Neuron (in vitro differentiated cells): Measurements from ENCODE around the gene PACS1.

Experiments used
- H2AFZ ChIP-seq: one replicate; pipeline ENCODE4 v1.6.1; 2013; ENCODE audit warnings: low read depth, mild to moderate bottlenecking, inconsistent platforms, low read length, moderate library complexity
- H3K27me3 ChIP-seq: one replicate; pipeline ENCODE4 v1.6.1; 2013; ENCODE audit warnings: low read length; ENCODE audit not compliant: insufficient read depth
- H3K36me3 ChIP-seq: one replicate; pipeline ENCODE4 v1.6.1; 2013; ENCODE audit warnings: low read length; ENCODE audit not compliant: insufficient read depth
- H3K4me1 ChIP-seq: one replicate; pipeline ENCODE4 v1.6.1; 2013; ENCODE audit warnings: low read length; ENCODE audit not compliant: insufficient read depth
- H3K4me3 ChIP-seq: 2 replicates; pipeline ENCODE4 v1.5.1; 2013; ENCODE audit warnings: mild to moderate bottlenecking, low read length, moderate library complexity
- H3K9me3 ChIP-seq: one replicate; pipeline ENCODE4 v1.6.1; 2013; ENCODE audit warnings: low read length

PACS1 gene

GRCh38 chr11:66285250-66285947 is 215.3 kb downstream of the PACS1 start:
- no peak overlapping the region for H3K4me3 ChIP-seq
- H3K36me3 ChIP-seq = peaks cover 22% of the 10 kb centered on the region
- no peak overlapping the region for H2AFZ ChIP-seq
- H3K9me3 ChIP-seq = no peaks in the 10 kb centered on the region
- peaks cover 3% of the 10 kb centered on the region for H3K27me3 ChIP-seq
- peaks cover 49% of the 10 kb centered on the region for H3K4me1 ChIP-seq

- Histone ChIP-seq H3K27me3 (peaks cover 15% of the 10 kb centered on the region), H3K4me3 (no peak overlapping the region), H3K9me3 (no peaks in the 10 kb centered on the region), H3K36me3 (peaks cover 19% of the 10 kb centered on the region), H2AFZ (no peak overlapping the region), H3K4me1 (peaks cover 36% of the 10 kb centered on the region)
Observed at GRCh38 chr11:66286699-66287098, 216.6 kb downstream of the PACS1 start.

- H3K4me1 ChIP-seq = peaks cover 35% of the 10 kb centered on the region
- H3K9me3 ChIP-seq = no peaks in the 10 kb centered on the region
- H3K36me3 ChIP-seq = peaks cover 19% of the 10 kb centered on the region
- H3K4me3 ChIP-seq = peak overlapping the region; percentile 57
- no peak overlapping the region for H2AFZ ChIP-seq
- peaks cover 21% of the 10 kb centered on the region for H3K27me3 ChIP-seq
Observed at GRCh38 chr11:66287211-66287888, 217.3 kb downstream of the PACS1 start.

GRCh38 chr11:66287889-66288670 is 218.0 kb downstream of the PACS1 start:
- Histone ChIP-seq H3K27me3 (peaks cover 28% of the 10 kb centered on the region), H3K36me3 (peaks cover 17% of the 10 kb centered on the region), H3K4me1 (peaks cover 32% of the 10 kb centered on the region), H3K4me3 (peak overlapping the region; percentile 57), H2AFZ (peak overlapping the region; percentile 3), H3K9me3 (no peaks in the 10 kb centered on the region)

- Histone ChIP-seq H3K27me3 (peaks cover 37% of the 10 kb centered on the region), H3K9me3 (no peaks in the 10 kb centered on the region), H3K4me3 (peak within 1 kb of the TSS; percentile 57), H3K36me3 (peaks cover 14% of the 10 kb centered on the region), H2AFZ (peak within 1 kb of the TSS; percentile 6), H3K4me1 (peaks cover 29% of the 10 kb centered on the region)
Observed at GRCh38 chr11:66288671-66289547, 218.8 kb downstream of the PACS1 start, which contains the start of gene YIF1A. YIF1A (minus strand) TSS chr11:66289143; CDS start chr11:66288985, 158 bp downstream.

- peaks cover 8% of the 10 kb centered on the region for H3K36me3 ChIP-seq
- peaks cover 43% of the 10 kb centered on the region for H3K27me3 ChIP-seq
- H3K9me3 ChIP-seq = no peaks in the 10 kb centered on the region
- peaks cover 29% of the 10 kb centered on the region for H3K4me1 ChIP-seq
- peak overlapping the region; percentile 6 for H2AFZ ChIP-seq
- peak overlapping the region; percentile 57 for H3K4me3 ChIP-seq
Observed at GRCh38 chr11:66289548-66290329, 219.7 kb downstream of the PACS1 start.

- Histone ChIP-seq H3K36me3 (peaks cover 5% of the 10 kb centered on the region), H3K27me3 (peaks cover 43% of the 10 kb centered on the region), H3K4me3 (peak overlapping the region; percentile 57), H3K9me3 (no peaks in the 10 kb centered on the region), H3K4me1 (peaks cover 29% of the 10 kb centered on the region), H2AFZ (no peak overlapping the region)
Observed at GRCh38 chr11:66290330-66290621, 220.2 kb downstream of the PACS1 start.

- H3K36me3 ChIP-seq = no peaks in the 10 kb centered on the region
- H2AFZ ChIP-seq = no peak overlapping the region
- peaks cover 50% of the 10 kb centered on the region for H3K27me3 ChIP-seq
- H3K4me1 ChIP-seq = peaks cover 29% of the 10 kb centered on the region
- no peaks in the 10 kb centered on the region for H3K9me3 ChIP-seq
- no peak overlapping the region for H3K4me3 ChIP-seq
Observed at GRCh38 chr11:66291303-66291705, 221.2 kb downstream of the PACS1 start.

- H2AFZ ChIP-seq = no peak within 1 kb of the TSS
- no peaks in the 10 kb centered on the region for H3K9me3 ChIP-seq
- peak within 1 kb of the TSS; percentile 12 for H3K4me3 ChIP-seq
- peaks cover 50% of the 10 kb centered on the region for H3K27me3 ChIP-seq
- H3K4me1 ChIP-seq = peaks cover 29% of the 10 kb centered on the region
- no peaks in the 10 kb centered on the region for H3K36me3 ChIP-seq
Observed at GRCh38 chr11:66291706-66292542, 221.9 kb downstream of the PACS1 start, which contains the start of gene TMEM151A. TMEM151A (plus strand) TSS chr11:66291894; CDS start chr11:66292014, 120 bp downstream.

- H3K4me1 ChIP-seq = peaks cover 21% of the 10 kb centered on the region
- H3K27me3 ChIP-seq = peaks cover 58% of the 10 kb centered on the region
- no peaks in the 10 kb centered on the region for H3K36me3 ChIP-seq
- no peaks in the 10 kb centered on the region for H3K9me3 ChIP-seq
- no peak overlapping the region for H2AFZ ChIP-seq
- no peak overlapping the region for H3K4me3 ChIP-seq
Observed at GRCh38 chr11:66292543-66293332, 222.7 kb downstream of the PACS1 start.

- H3K9me3 ChIP-seq = no peaks in the 10 kb centered on the region
- peaks cover 16% of the 10 kb centered on the region for H3K4me1 ChIP-seq
- H3K4me3 ChIP-seq = no peak overlapping the region
- no peak overlapping the region for H2AFZ ChIP-seq
- H3K27me3 ChIP-seq = peaks cover 62% of the 10 kb centered on the region
- no peaks in the 10 kb centered on the region for H3K36me3 ChIP-seq
Observed at GRCh38 chr11:66293352-66293751, 223.3 kb downstream of the PACS1 start.
